Measurements from ENCODE around the gene CAPN9. TPM values are rescaled to one million over a fixed set of nuclear protein-coding genes. Genes with fewer than 3 reads are reported as not detected.

The CAPN9 gene
- total and polyA plus RNA-seq, 2 donors = 0.19 to 0.46 TPM

DNA sequence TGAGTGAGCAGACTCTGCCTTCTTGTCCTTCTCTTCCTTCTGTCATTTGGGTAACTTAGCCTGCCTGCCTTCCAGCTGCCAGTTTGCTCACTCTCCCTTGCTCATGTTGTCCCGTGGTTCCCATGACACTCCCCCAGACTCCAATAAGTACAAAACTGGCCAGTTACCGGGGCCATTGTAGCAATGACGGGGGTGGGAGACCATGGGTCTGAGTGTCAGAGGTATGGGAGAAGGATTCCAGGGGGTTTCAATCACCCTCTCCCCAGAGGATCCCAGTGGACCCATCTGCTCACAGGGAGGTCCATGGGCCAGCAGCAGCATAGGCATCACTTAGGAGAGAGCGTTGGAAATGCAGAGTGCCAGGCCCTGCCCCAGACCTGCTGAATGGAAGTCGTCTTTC, 51.3 kb downstream of the CAPN9 start:
- no peaks in the 10 kb centered on the region for H3K9me3 ChIP-seq (ENCODE audit: control insufficient read depth in 2 of 2, insufficient read depth in 1 of 2, low read length in 1 of 2)
- H3K4me1 ChIP-seq (ENCODE audit: control insufficient read depth in 2 of 2, insufficient read depth in 2 of 2, low read length in 2 of 2) = no peaks in the 10 kb centered on the region
- H3K27me3 ChIP-seq (ENCODE audit: control insufficient read depth in 2 of 2, insufficient read depth in 1 of 2, low read length in 1 of 2) = peaks cover 0 to 6% of the 10 kb centered on the region in 2 donors
- 94% methylated on average over 5 of the region's 5 CpGs for WGBS
- H3K4me3 ChIP-seq (ENCODE audit: low read length in 2 of 2) = no peak overlapping the region
- no peak overlapping the region for H3K27ac ChIP-seq (ENCODE audit: low read depth in 1 of 2, low read length in 1 of 2)
- DNase-seq (ENCODE audit: low read depth in 6 of 9, low spot score in 9 of 9) = no peak
- H3K36me3 ChIP-seq (ENCODE audit: control insufficient read depth in 2 of 2, insufficient read depth in 2 of 2, low read length in 1 of 2) = no peaks in the 10 kb centered on the region

DNA sequence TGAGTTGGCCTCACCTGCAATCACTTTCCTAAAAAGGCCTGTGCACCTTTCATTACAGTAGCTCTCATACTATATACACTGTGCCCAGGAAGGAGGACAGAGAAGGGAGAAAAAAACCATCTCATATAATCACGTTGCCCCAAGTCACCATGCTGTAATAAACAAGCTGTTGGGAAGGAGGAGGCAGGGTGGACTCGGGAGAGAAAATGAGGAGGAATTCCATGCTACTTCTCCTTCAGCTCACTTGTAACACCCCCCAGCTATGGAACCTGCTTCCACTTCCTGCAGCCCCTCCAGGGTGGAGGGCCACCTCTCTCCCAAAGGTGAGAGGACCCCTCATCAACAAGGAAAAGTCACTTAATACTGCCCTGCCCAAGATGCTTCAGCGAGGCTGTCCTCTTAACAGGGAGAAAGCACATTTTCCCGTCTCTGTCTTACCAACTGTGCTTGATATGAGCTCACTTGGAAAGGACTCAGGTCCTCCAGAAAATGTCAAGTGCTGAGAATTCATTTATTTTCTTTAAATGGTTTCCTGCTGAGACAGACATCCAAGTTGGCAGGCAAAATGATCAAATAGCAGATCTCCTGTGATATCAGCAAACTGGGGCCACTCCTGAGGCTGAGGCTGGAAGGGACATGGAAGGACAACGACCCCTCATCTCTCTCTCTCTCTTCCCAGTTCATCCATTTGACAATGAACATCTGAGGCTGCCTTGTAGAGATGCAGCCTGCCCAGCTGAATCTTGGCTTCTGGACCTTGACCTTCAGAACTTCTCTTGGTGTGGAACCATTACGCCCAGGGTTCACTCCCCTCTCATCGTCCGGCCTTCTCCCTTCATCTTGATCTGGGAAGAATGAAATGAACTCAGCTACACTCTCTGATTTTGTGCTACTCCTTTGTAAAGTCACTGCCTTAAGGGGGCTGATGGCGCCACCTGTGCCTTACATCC, 54.0 kb downstream of the CAPN9 start:
- DNase-seq (ENCODE audit: low read depth in 6 of 9, low spot score in 9 of 9) = no peak

DNA sequence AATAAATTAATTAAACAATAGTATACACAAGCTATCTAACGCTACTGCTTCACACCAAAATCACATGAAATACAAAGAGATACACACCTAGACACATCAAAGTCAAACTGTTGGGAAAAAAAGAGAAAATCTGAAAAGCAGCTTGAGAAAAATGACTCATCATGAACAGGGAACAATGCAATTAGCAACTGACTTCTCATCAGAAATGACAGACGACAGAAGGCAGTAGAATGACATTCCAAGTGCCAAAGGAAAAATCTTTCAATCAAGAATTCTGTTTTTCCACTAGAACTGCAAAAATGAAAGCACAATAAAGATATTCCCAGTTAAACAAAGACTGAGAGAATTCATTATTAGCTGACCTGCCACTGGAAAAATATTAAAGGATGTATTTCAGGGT, 57.2 kb downstream of the CAPN9 start:
- Histone ChIP-seq H3K4me1 (ENCODE audit: control insufficient read depth in 2 of 2, insufficient read depth in 2 of 2, low read length in 2 of 2) (no peaks in the 10 kb centered on the region), H3K9me3 (ENCODE audit: control insufficient read depth in 2 of 2, insufficient read depth in 1 of 2, low read length in 1 of 2) (no peaks in the 10 kb centered on the region), H3K27me3 (ENCODE audit: control insufficient read depth in 2 of 2, insufficient read depth in 1 of 2, low read length in 1 of 2) (no peaks in the 10 kb centered on the region), H3K27ac (ENCODE audit: low read depth in 1 of 2, low read length in 1 of 2) (no peak overlapping the region), H3K36me3 (ENCODE audit: control insufficient read depth in 2 of 2, insufficient read depth in 2 of 2, low read length in 1 of 2) (no peaks in the 10 kb centered on the region), H3K4me3 (ENCODE audit: low read length in 2 of 2) (no peak overlapping the region)
- DNase-seq (ENCODE audit: low read depth in 6 of 9, low spot score in 9 of 9) = no peak
- WGBS = 91% methylated on average over 2 of the region's 2 CpGs

More for the DNA sequence above, 54.0 kb downstream of the CAPN9 start:
- no peak overlapping the region for H3K27ac ChIP-seq (ENCODE audit: low read depth in 1 of 2, low read length in 1 of 2)
- H3K36me3 ChIP-seq (ENCODE audit: control insufficient read depth in 2 of 2, insufficient read depth in 2 of 2, low read length in 1 of 2) = no peaks in the 10 kb centered on the region
- H3K9me3 ChIP-seq (ENCODE audit: control insufficient read depth in 2 of 2, insufficient read depth in 1 of 2, low read length in 1 of 2) = no peaks in the 10 kb centered on the region
- no peaks in the 10 kb centered on the region for H3K4me1 ChIP-seq (ENCODE audit: control insufficient read depth in 2 of 2, insufficient read depth in 2 of 2, low read length in 2 of 2)
- H3K27me3 ChIP-seq (ENCODE audit: control insufficient read depth in 2 of 2, insufficient read depth in 1 of 2, low read length in 1 of 2) = peaks cover 0 to 4% of the 10 kb centered on the region in 2 donors
- no peak overlapping the region for H3K4me3 ChIP-seq (ENCODE audit: low read length in 2 of 2)
- 93% methylated on average over 9 of the region's 9 CpGs for WGBS

DNA sequence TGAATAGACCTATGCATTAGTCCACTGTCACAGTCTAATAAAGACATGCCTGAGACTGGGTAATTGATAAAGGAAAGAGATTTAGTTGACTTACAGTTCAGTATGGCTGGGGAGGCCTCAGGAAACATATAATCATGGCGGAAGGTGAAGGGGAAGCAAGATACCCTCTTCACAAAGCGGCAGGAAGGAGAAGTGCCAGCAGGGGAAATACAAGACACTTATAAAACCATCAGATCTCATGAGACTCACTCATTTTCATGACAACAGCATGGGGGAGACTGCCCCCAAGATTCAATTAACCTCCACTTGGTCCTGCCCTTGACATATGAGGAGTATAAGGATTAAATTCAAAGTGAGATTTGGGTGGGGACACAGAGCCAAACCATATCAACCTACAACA, 59.4 kb downstream of the CAPN9 start:
- H3K27ac ChIP-seq (ENCODE audit: low read depth in 1 of 2, low read length in 1 of 2) = no peak overlapping the region

DNA sequence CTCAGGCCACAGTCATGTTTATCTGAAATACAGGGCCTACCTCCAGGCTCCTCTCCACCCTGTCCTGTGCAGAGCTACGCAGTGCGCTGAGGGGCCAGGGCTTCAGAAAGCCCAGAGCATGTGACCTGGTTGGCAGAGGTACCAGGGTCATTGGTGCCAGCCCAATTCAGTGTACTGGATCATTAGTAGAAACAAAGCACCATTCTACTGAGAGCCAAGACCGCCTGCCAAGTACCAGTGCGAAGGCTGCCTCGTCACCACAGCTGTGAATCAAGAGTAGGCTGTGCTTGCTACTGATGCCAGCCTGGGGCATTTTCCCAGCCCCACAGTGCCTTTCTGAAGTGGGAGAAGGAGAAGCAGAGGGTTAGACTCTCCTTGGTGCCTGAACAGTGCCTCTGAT, 59.8 kb downstream of the CAPN9 start:
- H3K9me3 ChIP-seq (ENCODE audit: control insufficient read depth in 2 of 2, insufficient read depth in 1 of 2, low read length in 1 of 2) = no peaks in the 10 kb centered on the region
- no peak overlapping the region for H3K27ac ChIP-seq (ENCODE audit: low read depth in 1 of 2, low read length in 1 of 2)
- WGBS = 98% methylated on average over 5 of the region's 5 CpGs
- H3K4me1 ChIP-seq (ENCODE audit: control insufficient read depth in 2 of 2, insufficient read depth in 2 of 2, low read length in 2 of 2) = no peaks in the 10 kb centered on the region
- no peak for DNase-seq (ENCODE audit: low read depth in 6 of 9, low spot score in 9 of 9)
- no peak overlapping the region for H3K4me3 ChIP-seq (ENCODE audit: low read length in 2 of 2)
- no peaks in the 10 kb centered on the region for H3K27me3 ChIP-seq (ENCODE audit: control insufficient read depth in 2 of 2, insufficient read depth in 1 of 2, low read length in 1 of 2)
- no peaks in the 10 kb centered on the region for H3K36me3 ChIP-seq (ENCODE audit: control insufficient read depth in 2 of 2, insufficient read depth in 2 of 2, low read length in 1 of 2)

More for the DNA sequence above, 59.4 kb downstream of the CAPN9 start:
- Histone ChIP-seq H3K9me3 (ENCODE audit: control insufficient read depth in 2 of 2, insufficient read depth in 1 of 2, low read length in 1 of 2) (no peaks in the 10 kb centered on the region), H3K36me3 (ENCODE audit: control insufficient read depth in 2 of 2, insufficient read depth in 2 of 2, low read length in 1 of 2) (no peaks in the 10 kb centered on the region), H3K27me3 (ENCODE audit: control insufficient read depth in 2 of 2, insufficient read depth in 1 of 2, low read length in 1 of 2) (no peaks in the 10 kb centered on the region), H3K4me3 (ENCODE audit: low read length in 2 of 2) (no peak overlapping the region), H3K4me1 (ENCODE audit: control insufficient read depth in 2 of 2, insufficient read depth in 2 of 2, low read length in 2 of 2) (no peaks in the 10 kb centered on the region)
- DNase-seq (ENCODE audit: low read depth in 6 of 9, low spot score in 9 of 9) = no peak
- WGBS = 91% methylated on average over 2 of the region's 2 CpGs

DNA sequence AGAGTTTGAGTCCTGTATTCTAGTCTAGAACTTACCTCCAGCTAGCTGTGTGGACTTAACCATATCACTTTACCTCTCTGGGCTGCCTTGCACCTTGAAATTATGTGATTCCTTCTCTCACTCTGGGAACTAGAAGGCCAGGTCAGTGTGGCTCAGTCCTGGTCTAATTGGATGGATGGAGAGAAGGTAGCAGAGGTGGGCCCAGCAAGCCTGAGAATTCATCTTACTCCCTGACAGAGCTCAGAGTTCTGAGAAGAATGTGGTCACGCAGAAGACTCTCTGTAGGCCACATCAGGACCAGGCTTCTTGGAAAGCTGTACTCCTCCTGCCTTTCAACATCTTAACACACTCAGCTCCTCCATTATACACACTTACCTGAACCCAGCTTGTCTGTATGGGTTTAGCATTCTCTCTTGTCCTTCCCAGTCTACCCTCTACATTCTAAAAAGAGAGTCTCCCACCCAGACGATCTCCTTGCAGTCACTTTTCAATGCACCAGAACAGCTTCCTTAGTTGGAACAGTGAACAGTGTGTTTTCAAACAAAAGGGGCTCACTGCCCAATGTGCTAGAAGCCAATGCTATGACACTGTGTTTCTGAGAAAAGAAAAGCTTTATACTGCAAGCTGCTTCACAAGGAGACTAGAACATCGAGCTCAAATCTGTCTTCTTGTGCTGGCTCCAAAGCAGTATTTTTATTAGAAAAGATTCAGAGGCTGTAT, 60.5 kb downstream of the CAPN9 start:
- no peaks in the 10 kb centered on the region for H3K4me1 ChIP-seq (ENCODE audit: control insufficient read depth in 2 of 2, insufficient read depth in 2 of 2, low read length in 2 of 2)
- H3K4me3 ChIP-seq (ENCODE audit: low read length in 2 of 2) = no peak overlapping the region
- no peaks in the 10 kb centered on the region for H3K36me3 ChIP-seq (ENCODE audit: control insufficient read depth in 2 of 2, insufficient read depth in 2 of 2, low read length in 1 of 2)
- no peak overlapping the region for H3K27ac ChIP-seq (ENCODE audit: low read depth in 1 of 2, low read length in 1 of 2)
- 97% methylated on average over 3 of the region's 3 CpGs for WGBS
- no peak for DNase-seq (ENCODE audit: low read depth in 6 of 9, low spot score in 9 of 9)
- no peaks in the 10 kb centered on the region for H3K27me3 ChIP-seq (ENCODE audit: control insufficient read depth in 2 of 2, insufficient read depth in 1 of 2, low read length in 1 of 2)
- no peaks in the 10 kb centered on the region for H3K9me3 ChIP-seq (ENCODE audit: control insufficient read depth in 2 of 2, insufficient read depth in 1 of 2, low read length in 1 of 2)

DNA sequence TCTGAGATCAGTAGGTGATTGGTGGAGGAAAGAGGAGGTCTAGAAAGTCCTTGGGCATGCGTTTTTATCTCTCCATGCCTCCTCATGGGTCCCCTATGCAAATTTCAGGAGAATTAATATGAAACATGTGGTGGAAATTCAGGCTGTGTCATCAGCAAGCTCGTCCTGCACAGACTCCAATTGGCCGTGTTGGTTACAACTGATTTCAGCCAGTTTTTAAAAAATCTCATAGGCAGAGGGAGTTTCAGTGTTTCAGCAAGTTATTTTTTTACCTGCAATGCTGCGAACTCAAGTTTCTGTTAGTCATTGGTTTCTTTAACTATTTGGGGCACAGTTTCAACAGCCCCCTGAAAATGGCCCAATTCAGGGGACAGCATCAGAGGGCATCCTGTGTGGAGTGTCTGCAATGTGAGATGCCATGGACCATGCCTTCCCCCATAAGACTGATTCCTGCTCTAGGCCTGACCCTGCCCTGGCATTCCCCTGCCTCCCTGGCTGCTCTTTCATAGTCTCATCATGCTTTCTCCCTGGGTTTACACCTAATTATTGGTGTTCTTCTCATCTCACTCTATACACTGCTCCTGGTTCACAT, 61.2 kb downstream of the CAPN9 start:
- H3K4me3 ChIP-seq (ENCODE audit: low read length in 2 of 2) = no peak overlapping the region
- H3K9me3 ChIP-seq (ENCODE audit: control insufficient read depth in 2 of 2, insufficient read depth in 1 of 2, low read length in 1 of 2) = no peaks in the 10 kb centered on the region
- 89% methylated on average over 4 of the region's 4 CpGs for WGBS
- no peak overlapping the region for H3K27ac ChIP-seq (ENCODE audit: low read depth in 1 of 2, low read length in 1 of 2)
- H3K36me3 ChIP-seq (ENCODE audit: control insufficient read depth in 2 of 2, insufficient read depth in 2 of 2, low read length in 1 of 2) = no peaks in the 10 kb centered on the region
- DNase-seq (ENCODE audit: low read depth in 6 of 9, low spot score in 9 of 9) = no peak
- H3K4me1 ChIP-seq (ENCODE audit: control insufficient read depth in 2 of 2, insufficient read depth in 2 of 2, low read length in 2 of 2) = no peaks in the 10 kb centered on the region
- H3K27me3 ChIP-seq (ENCODE audit: control insufficient read depth in 2 of 2, insufficient read depth in 1 of 2, low read length in 1 of 2) = no peaks in the 10 kb centered on the region

DNA sequence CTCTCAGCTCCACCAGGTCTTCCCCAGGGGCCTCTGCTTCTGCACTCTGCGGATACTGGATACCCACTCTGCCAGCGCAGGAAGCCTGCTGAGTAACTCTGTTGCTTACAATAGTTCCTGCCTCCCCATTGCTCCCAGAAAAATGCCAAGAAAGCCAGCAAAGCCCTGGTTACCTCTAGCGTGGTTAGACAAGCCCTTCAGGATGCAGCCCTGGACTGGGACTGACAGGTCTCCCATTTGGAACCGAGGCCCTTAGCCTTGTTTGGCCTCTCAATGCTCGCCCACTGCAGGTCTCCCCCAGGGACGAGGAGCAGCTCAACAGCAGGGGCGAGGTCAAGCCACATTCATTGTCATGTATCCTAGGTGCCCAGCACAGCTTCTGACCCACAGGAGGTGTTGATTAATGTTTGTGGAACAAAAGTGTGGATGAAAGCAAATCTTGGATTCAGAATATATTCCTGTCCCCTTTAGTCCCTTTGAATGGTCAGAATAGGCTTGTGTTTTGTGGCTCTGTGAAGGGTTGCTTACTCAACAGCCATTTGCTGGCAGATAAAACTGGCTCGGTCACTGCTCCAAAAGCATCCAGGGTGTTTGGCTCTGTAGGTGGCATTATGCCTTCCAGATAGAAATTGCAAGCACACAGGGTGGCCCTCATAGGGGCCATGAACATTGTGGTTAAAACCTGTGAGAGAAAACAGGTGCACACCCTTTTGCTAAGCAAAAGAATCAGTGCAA, 62.2 kb downstream of the CAPN9 start:
- Histone ChIP-seq H3K4me3 (ENCODE audit: low read length in 2 of 2) (no peak overlapping the region), H3K36me3 (ENCODE audit: control insufficient read depth in 2 of 2, insufficient read depth in 2 of 2, low read length in 1 of 2) (no peaks in the 10 kb centered on the region), H3K27ac (ENCODE audit: low read depth in 1 of 2, low read length in 1 of 2) (no peak overlapping the region), H3K4me1 (ENCODE audit: control insufficient read depth in 2 of 2, insufficient read depth in 2 of 2, low read length in 2 of 2) (no peaks in the 10 kb centered on the region), H3K9me3 (ENCODE audit: control insufficient read depth in 2 of 2, insufficient read depth in 1 of 2, low read length in 1 of 2) (no peaks in the 10 kb centered on the region), H3K27me3 (ENCODE audit: control insufficient read depth in 2 of 2, insufficient read depth in 1 of 2, low read length in 1 of 2) (no peaks in the 10 kb centered on the region)
- WGBS = 94% methylated on average over 8 of the region's 8 CpGs
- no peak for DNase-seq (ENCODE audit: low read depth in 6 of 9, low spot score in 9 of 9)
